K562 (cell line): ENCODE data around the gene SP2. TPM values are rescaled to one million over a fixed set of nuclear protein-coding genes. Genes with fewer than 3 reads are reported as not detected.

Source experiments
- ARHGAP35 ChIP-seq: fragments of 450-650 bp; IDR thresholded peaks from 2 replicates; pipeline ENCODE4 v1.6.1; 2018; ENCODE audit not compliant: partially characterized antibody
- CTBP1 ChIP-seq: fragments of 450-650 bp; IDR thresholded peaks from 2 replicates; pipeline ENCODE4 v1.6.1; 2016; ENCODE audit warnings: borderline replicate concordance
- DNMT1 ChIP-seq: fragments of 450-650 bp; IDR thresholded peaks from 2 replicates; pipeline ENCODE4 v1.6.1; 2016; ENCODE audit warnings: antibody characterized with exemption, mild to moderate bottlenecking
- DPF2 ChIP-seq: fragments of 450-650 bp; IDR thresholded peaks from 2 replicates; pipeline ENCODE4 v1.6.1; 2016
- ESRRA ChIP-seq: fragments of 450-650 bp; IDR thresholded peaks from 2 replicates; pipeline ENCODE4 v1.6.1; 2014; ENCODE audit warnings: low read depth, mild to moderate bottlenecking, moderate library complexity, borderline replicate concordance
- HDAC1 ChIP-seq, 2 experiments: fragments of 450-650 bp; IDR thresholded peaks; 2 replicates each; pipeline ENCODE4 v1.6.1; 2016 to 2017; ENCODE audit warnings: inconsistent platforms in 1 of 2, mild to moderate bottlenecking in 1 of 2, moderate library complexity in 1 of 2
- KDM1A ChIP-seq, 2 experiments: fragments of 450-650 bp; IDR thresholded peaks; 2 replicates each; pipeline ENCODE4 v1.6.1; 2016; ENCODE audit warnings: mild to moderate bottlenecking in 2 of 2
- LCOR ChIP-seq: sonication (generic); formaldehyde crosslinking; IDR thresholded peaks from 2 replicates; pipeline ENCODE4 v1.8.0; 2022; ENCODE audit warnings: mild to moderate bottlenecking, missing genetic modification reagents
- ZEB2 ChIP-seq: fragments of 450-650 bp; IDR thresholded peaks from 2 replicates; pipeline ENCODE4 v1.6.1; 2016
- ZNF316 ChIP-seq: fragments of 450-650 bp; IDR thresholded peaks from 2 replicates; pipeline ENCODE4 v1.6.1; 2016
- polyA plus RNA-seq, 8 experiments: library from polyadenylated mRNA; depleted of rRNA in 4 of 8; stranded (reverse) in 5 of 8; unstranded in 3 of 8; fragments of >200 nt; fragmentation: Nextera tagmentation in 2 of 8; fragmentation: Illumina TruSeq in 1 of 8; extraction: Ambion mirVana in 2 of 8; extraction: Trizol in 1 of 8; gene quantifications; 2 replicates each; pipeline versions ENCODE4 v1.2.1 to v1.2.3, GENCODE V29; 2011 to 2014; ENCODE audit warnings: inconsistent platforms in 1 of 8, missing spikeins in 1 of 8
- total RNA-seq, 7 experiments: library from RNA; depleted of rRNA in 6 of 7; stranded (reverse); fragments of >200 nt in 6 of 7; fragmentation: Illumina TruSeq in 2 of 7; extraction: Trizol in 2 of 7; gene quantifications; 2 replicates each; pipeline versions ENCODE4 v1.2.1 to v1.2.3, GENCODE V29; 2011 to 2021; ENCODE audit warnings: low replicate concordance in 1 of 7
- TF ChIP-seq, protein P1 (sequence below): IDR thresholded peaks from 2 replicates; pipeline ENCODE4 v1.6.1; 2012; ENCODE audit warnings: low read depth, low read length, improper control_type of control experiment, borderline replicate concordance

Gene SP2
- total and polyA plus RNA-seq, 9 of the 15 experiments (the other 6 are each of a cell fraction or from before 2014, with no cell fraction given) = 0.77 to 22.3 (median 2.3) TPM

GRCh38 chr17:47902039-47902744 lies 6.2 kb downstream of the SP2 start (continued):
- TF ChIP-seq LCOR (CRISPR knock-in tag) (no peak), ZNF316 (0 out of 2 replicates have a peak, but pooled peaks have one; percentile 46), DNMT1 (no peak), ZEB2 (peak; percentile 85), CTBP1 (peak; percentile 65; the same call in 1 of the 2 replicates), ARHGAP35 (peak; percentile 71), ESRRA (peak; percentile 85), HDAC1 (IDR thresholded peaks at IDR 0.05) (peak in 1 of 2 experiments; percentile 78; a peak in 2 of 4 replicates), KDM1A (IDR thresholded peaks at IDR 0.05) (peak; percentile 91 to 94), DPF2 (peak; percentile 57; the same call in 1 of the 2 replicates)
- TF ChIP-seq, protein P1, sequence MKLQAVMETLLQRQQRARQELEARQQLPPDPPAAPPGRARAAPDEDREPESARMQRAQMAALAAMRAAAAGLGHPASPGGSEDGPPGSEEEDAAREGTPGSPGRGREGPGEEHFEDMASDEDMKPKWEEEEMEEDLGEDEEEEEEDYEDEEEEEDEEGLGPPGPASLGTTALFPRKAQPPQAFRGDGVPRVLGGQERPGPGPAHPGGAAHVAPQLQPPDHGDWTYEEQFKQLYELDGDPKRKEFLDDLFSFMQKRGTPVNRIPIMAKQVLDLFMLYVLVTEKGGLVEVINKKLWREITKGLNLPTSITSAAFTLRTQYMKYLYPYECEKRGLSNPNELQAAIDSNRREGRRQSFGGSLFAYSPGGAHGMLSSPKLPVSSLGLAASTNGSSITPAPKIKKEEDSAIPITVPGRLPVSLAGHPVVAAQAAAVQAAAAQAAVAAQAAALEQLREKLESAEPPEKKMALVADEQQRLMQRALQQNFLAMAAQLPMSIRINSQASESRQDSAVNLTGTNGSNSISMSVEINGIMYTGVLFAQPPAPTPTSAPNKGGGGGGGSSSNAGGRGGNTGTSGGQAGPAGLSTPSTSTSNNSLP = no peak
